ENCODE data around the gene CORIN.

- TF ChIP-seq POLR2A (IDR thresholded peaks at IDR 0.05) (no peak), CTCF (IDR thresholded peaks at IDR 0.05) (no peak)
These were observed 198.3 kb downstream of the CORIN start for GRCh38 chr4:47639531-47639930.
